Heart left ventricle (tissue), 13 donors: ENCODE results near the gene ZBTB21.

Experiments
- POLR2A ChIP-seq, 2 donors: fragments of 450-650 bp; IDR thresholded peaks; one replicate each; pipeline ENCODE4 v1.6.1; 2017; ENCODE audit warnings: antibody characterized with exemption in 2 of 2, mild to moderate bottlenecking in 2 of 2, moderate library complexity in 2 of 2
- TF ChIP-seq, protein P1 (sequence below), 12 donors: fragments of 200-600 bp; sonication (generic) in 4 of 12; IDR thresholded peaks; one replicate each; pipeline versions ENCODE4 v1.5.0 to v1.8.0; 2018 to 2022; ENCODE audit warnings: antibody characterized with exemption in 12 of 12, mild to moderate bottlenecking in 5 of 12
- donor health status: ischemic (EF 13 %, LVEDD 7.1; RV severe dilation, severe dysfunction).
- donor health status: DM: no; HTN: yes; CAD: no.
- donor health status: DM: no; HTN: no; CAD: no.
- donor health status: ischemic (EF 25% LVEDD 6.9; RV normal size, moderate dysfunction).
- donor health status: ischemic (EF 25% LVEDD 5.7; RV mildly dilated, moderate dysfunction).
- donor health status: ischemic (EF 35%, LVEDD 5.7; RV mildly dilated, moderate dysfunction).
- donor health status: nonischemic (EF 11% LVEDD 7.7; RV severe dilation, severe dysfunction).
- donor health status: DM: yes; HTN: yes; CAD: no.
- donor health status: PGD.
- donor health status: ischemic (EF 29% LVEDD 5.4; RV normal size, mild dysfunction).
- donor health status: nonischemic (EF 23%, LVEDD 6.1; RV moderate dilation, normal function).

DNA sequence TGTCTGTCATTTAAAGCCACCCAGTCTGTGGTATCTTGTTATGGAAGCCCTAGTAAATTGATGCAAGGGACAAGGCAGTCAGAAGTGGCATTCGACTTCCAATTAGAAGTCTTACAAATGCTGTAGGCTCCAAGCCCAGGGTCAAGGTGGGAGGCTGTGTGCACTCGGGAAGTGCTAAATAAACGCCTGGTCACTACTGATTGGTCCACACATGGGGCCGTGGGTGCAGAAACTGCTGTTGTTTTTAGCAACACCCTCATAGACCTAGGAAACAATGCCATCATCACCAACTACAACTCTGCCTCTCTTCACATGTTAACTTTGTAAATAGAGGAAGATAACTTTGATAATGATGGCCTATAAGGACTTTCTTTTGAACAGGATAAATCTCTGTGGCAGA, 20.2 kb upstream of the ZBTB21 start:
- TF ChIP-seq, protein P1, sequence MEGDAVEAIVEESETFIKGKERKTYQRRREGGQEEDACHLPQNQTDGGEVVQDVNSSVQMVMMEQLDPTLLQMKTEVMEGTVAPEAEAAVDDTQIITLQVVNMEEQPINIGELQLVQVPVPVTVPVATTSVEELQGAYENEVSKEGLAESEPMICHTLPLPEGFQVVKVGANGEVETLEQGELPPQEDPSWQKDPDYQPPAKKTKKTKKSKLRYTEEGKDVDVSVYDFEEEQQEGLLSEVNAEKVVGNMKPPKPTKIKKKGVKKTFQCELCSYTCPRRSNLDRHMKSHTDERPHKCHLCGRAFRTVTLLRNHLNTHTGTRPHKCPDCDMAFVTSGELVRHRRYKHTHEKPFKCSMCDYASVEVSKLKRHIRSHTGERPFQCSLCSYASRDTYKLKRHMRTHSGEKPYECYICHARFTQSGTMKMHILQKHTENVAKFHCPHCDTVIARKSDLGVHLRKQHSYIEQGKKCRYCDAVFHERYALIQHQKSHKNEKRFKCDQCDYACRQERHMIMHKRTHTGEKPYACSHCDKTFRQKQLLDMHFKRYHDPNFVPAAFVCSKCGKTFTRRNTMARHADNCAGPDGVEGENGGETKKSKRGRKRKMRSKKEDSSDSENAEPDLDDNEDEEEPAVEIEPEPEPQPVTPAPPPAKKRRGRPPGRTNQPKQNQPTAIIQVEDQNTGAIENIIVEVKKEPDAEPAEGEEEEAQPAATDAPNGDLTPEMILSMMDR (IDR thresholded peaks at IDR 0.05), result no peak
- no peak for TF ChIP-seq POLR2A (IDR thresholded peaks at IDR 0.05)
